Thyroid gland (tissue), 4 donors: ENCODE data around the gene ESRRB.

ENCODE experiments used
- CTCF ChIP-seq, 6 experiments: fragments of 200-600 bp in 3 of 6; fragments of 450-650 bp in 3 of 6; sonication (generic) in 3 of 6; IDR thresholded peaks; one replicate each; pipeline ENCODE4 v1.5.1; 2016 to 2019; ENCODE audit warnings: antibody characterized with exemption in 6 of 6, mild to moderate bottlenecking in 2 of 6, inconsistent platforms in 1 of 6, moderate library complexity in 1 of 6
- POLR2A ChIP-seq, 2 donors: fragments of 450-650 bp; IDR thresholded peaks; one replicate each; pipeline ENCODE4 v1.6.1; 2017; ENCODE audit warnings: antibody characterized with exemption in 2 of 2, mild to moderate bottlenecking in 2 of 2, moderate library complexity in 1 of 2

DNA sequence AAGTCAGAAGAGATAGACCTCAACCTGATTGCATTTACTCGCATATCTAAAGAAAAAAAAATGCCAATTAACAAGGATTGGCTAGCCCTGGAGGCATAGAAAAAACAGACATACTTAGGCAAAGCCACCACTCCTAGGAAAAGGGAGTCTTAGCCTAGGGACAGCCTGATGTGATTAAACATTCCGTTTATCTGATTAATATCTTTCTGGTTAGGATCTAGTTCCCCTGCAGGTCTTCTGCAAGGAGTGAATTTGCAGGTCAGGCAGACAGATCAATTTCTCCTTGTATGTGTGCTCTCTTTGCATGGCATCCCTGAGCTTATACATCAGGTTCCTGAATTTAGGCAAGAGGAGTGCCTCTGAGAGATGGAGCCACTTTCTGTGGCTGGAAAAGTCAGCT, 70.5 kb downstream of the ESRRB start:
- TF ChIP-seq CTCF (IDR thresholded peaks at IDR 0.05) (no peak), POLR2A (IDR thresholded peaks at IDR 0.05) (no peak)
